Right cardiac atrium (tissue), 5 donors: ENCODE data around the gene DOCK8. TPM values are rescaled to one million over a fixed set of nuclear protein-coding genes. Genes with fewer than 3 reads are reported as not detected.
"Not testable (repeated sequence)": the region's sequence is repeated elsewhere in the genome, so short reads cannot be mapped to it uniquely, and the experiment has no call there.

Source experiments
- ATAC-seq, 2 donors: fragments of 200-7000 bp; cut with Tn5 transposase; one replicate each; pipeline versions ENCODE4 v1.8.0 to v1.9.1; 2020; ENCODE audit warnings: moderate library complexity in 2 of 2, mild to moderate bottlenecking in 1 of 2
- DNase-seq, 3 donors: peaks; one replicate each; pipeline ENCODE4 v3.0.0-alpha.2; 2020
- H3K27ac ChIP-seq: one replicate; pipeline ENCODE4 v1.5.1; 2013; ENCODE audit warnings: mild to moderate bottlenecking, low read length, control low read depth, moderate library complexity
- H3K27me3 ChIP-seq: one replicate; pipeline ENCODE4 v1.6.1; 2013; ENCODE audit not compliant: control insufficient read depth, insufficient read depth
- H3K4me1 ChIP-seq: one replicate; pipeline ENCODE4 v1.6.1; 2013; ENCODE audit warnings: low read length; ENCODE audit not compliant: control insufficient read depth, insufficient read depth
- H3K4me3 ChIP-seq: one replicate; pipeline ENCODE4 v1.5.1; 2013; ENCODE audit warnings: low read length, control low read depth
- H3K9me3 ChIP-seq: one replicate; pipeline ENCODE4 v1.6.1; 2013; ENCODE audit warnings: low read length; ENCODE audit not compliant: control insufficient read depth
- WGBS: extraction: QIAGEN DNeasy Blood & Tissue Kit; methylation state at CpG from one replicate; pipeline ENCODE4 v1.1.7; 2013; 5-methylcytosine and 5-hydroxymethylcytosine counted together
- intact Hi-C, 4 donors: fragments of 100-400 bp; cut with DNase I; formaldehyde crosslinking; loops; one replicate each; pipeline versions ENCODE4 v1.11.0 to v1.14.0; 2022 to 2023
- polyA plus RNA-seq: library from polyadenylated mRNA; stranded (reverse); fragments of 200-250 nt; gene quantifications from one replicate; pipeline ENCODE4 v1.2.3, GENCODE V29; 2013
- total RNA-seq, 4 donors: library from RNA; stranded (reverse); fragmentation: NEBNext Ultra II Directional; extraction: Animal tissue kit (Norgen Biotek cat#: 25700); gene quantifications; one replicate each; pipeline ENCODE4 v1.2.1, GENCODE V29; 2021
- donor health status: healthy with polysubstance abuse.
- donor health status: DM: no; HTN: yes; CAD: no.
- donor health status: DM: no; HTN: no; CAD: no.
- donor health status: DM: no; HTN: yes; CAD: no; lungs with severe emphysema.
- donor health status: DM: yes; HTN: yes; CAD: no.

The DOCK8 gene
- total and polyA plus RNA-seq, 5 donors = 1.5 to 8.9 (median 5.8) TPM

DNA sequence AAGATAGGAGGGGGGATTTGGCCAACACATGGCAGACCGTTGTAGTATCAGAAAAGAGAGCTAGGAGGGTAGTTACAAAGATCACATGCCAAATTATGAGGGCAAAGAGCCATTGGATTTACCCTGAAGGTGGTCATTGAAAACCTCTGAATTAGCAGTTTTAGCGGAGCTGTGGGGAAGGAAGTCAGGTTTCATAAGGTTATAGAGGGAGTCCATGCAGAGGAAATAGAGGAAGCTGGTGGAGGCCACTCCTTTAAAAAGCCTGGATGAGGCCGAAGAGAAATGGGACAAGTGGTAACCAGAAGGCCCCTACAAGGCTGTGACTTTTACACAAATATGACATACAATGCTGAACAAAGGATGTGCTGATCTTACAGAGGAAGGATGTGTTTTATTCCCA, 13.2 kb downstream of the DOCK8 start:
- WGBS = 59% methylated on average over 3 of the region's 3 CpGs
- ATAC-seq (peak in 1 of 2 donors; percentile 49), DNase-seq (no peak)
- Histone ChIP-seq H3K27me3 (no peaks in the 10 kb centered on the region), H3K27ac (no peak overlapping the region), H3K9me3 (no peaks in the 10 kb centered on the region), H3K4me3 (no peak overlapping the region), H3K4me1 (no peaks in the 10 kb centered on the region)
- intact Hi-C loops = no loop called here

DNA sequence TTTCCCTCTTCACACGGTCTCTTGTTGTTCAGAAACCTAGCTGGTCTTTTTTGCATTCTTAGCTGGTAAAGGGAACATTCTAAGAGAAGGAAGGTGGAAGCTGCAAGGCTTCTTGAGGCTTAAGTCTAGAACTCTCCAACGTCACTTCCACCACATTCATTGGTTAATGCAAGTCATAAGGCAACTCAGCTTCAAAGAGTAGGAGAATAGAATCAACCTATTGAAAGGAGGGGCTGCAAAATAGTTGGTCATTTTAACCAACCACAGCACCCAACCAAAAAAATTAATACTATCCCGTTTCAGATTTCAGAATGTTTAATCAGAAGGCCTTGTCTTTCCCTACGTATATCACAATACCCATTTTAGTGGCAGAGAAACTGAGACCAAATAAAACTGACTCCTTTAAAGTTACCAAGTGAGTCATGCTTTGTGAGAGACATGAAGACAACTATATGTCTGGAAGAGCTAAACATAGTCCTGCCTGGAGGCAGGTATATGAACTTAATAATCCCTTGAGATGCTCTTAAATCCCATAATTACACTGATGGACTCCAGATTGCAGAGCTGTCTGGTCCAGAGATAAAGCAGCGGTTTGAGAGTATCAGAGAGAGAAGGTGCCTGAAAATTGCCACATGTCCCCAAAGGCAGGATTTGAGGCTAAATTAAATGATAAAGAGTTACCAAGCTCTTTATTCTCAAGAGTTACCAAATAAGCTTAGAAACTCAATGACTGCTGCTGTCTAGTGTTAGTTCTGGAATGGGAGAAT, 14.4 kb downstream of the DOCK8 start:
- H3K27me3 ChIP-seq = no peaks in the 10 kb centered on the region
- WGBS = 75% methylated on average over 5 of the region's 5 CpGs
- no peaks in the 10 kb centered on the region for H3K4me1 ChIP-seq
- no peaks in the 10 kb centered on the region for H3K9me3 ChIP-seq
- no peak overlapping the region for H3K4me3 ChIP-seq
- no peak for DNase-seq
- no peak for ATAC-seq
- H3K27ac ChIP-seq = no peak overlapping the region
- intact Hi-C loops = no loop called here

GRCh38 chr9:231625-232024, 17.0 kb downstream of the DOCK8 start:
- DNase-seq, ATAC-seq, H3K27me3 ChIP-seq, H3K9me3 ChIP-seq, H3K27ac ChIP-seq, H3K4me1 ChIP-seq, H3K4me3 ChIP-seq, intact Hi-C loops: not testable (repeated sequence)
- WGBS = 29% methylated on average over 1 of the region's 1 CpG

DNA sequence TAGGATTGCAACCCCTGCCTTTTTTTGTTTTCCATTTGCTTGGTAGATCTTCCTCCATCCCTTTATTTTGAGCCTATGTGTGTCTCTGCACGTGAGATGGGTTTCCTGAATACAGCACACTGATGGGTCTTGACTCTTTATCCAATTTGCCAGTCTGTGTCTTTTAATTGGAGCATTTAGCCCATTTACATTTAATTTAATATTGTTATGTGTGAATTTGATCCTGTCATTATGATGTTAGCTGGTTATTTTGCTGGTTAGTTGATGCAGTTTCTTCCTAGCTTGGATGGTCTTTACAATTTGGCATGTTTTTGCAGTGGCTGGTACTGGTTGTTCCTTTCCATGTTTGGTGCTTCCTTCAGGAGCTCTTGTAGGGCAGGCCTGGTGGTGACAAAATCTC, 19.0 kb downstream of the DOCK8 start:
- H3K4me1 ChIP-seq, ATAC-seq, H3K9me3 ChIP-seq, intact Hi-C loops, H3K4me3 ChIP-seq, DNase-seq, H3K27me3 ChIP-seq, H3K27ac ChIP-seq: not testable (repeated sequence)
- no CpG with 5 or more reads among the region's 1 CpG for WGBS

DNA sequence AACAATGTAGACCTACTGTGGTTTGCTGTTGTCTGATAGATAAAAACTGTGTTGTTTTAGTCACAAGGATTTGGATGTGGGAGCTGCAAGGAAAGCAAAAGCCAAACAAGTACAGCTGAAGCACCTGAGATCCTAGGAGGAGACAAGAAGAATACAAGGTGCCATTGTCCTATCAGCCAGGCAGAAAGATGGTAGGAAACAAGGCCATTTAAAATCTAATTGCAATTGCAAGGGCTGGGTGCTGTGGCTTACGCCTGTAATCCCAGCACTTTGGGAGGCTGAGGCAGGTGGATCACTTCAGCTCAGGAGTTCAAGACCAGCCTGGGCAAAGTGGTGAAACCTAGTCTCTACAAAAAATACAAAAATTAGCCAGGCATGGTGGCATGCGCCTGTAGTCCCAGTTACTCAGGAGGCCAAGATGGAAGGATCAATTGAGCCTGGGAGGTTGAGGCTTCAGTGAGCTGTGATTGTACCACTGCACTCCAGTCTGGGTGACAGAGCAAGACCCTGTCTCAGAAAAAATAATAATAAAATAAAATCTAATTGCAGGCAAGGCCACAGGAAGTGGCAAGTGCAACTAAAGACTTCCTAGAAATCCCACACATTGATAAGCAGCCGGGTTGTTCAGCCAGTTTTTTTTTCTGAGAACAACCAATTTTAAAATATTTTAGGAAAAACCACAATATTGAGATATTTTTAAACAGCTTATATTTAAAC, 22.6 kb downstream of the DOCK8 start:
- no peak for ATAC-seq
- H3K27ac ChIP-seq = no peak overlapping the region

DNA sequence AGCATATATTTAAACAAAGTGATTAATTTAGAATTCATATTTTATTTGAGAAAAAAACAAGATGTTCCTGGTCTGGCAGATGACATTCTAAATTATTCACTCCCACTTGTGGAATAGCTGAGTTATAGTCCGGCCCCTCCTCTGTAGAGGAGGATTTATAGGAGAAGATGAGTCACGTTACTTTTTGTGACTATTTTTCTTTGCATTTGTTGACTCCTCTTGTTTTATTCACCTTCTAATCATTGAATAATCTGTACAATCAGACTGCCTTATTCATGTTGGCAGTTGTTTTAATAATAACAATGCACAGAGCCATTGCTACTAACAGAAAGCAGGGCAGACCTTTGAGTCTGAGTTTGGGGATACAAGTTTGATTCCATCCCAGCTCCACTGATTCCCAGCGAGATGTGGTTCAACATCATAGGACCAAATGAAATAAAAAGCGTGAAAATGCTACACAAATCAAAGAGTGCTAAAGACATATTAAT, 23.2 kb downstream of the DOCK8 start:
- ATAC-seq (no peak), DNase-seq (no peak)
- Histone ChIP-seq H3K9me3 (no peaks in the 10 kb centered on the region), H3K4me1 (no peaks in the 10 kb centered on the region), H3K4me3 (no peak overlapping the region), H3K27me3 (no peaks in the 10 kb centered on the region), H3K27ac (no peak overlapping the region)
- 73% methylated on average over 4 of the region's 4 CpGs for WGBS
- intact Hi-C loops = no loop called here

More for the DNA sequence above, 22.6 kb downstream of the DOCK8 start:
- 67% methylated on average over 3 of the region's 3 CpGs for WGBS
- intact Hi-C loops = no loop called here
- Histone ChIP-seq H3K4me1 (no peaks in the 10 kb centered on the region), H3K4me3 (no peak overlapping the region), H3K27me3 (no peaks in the 10 kb centered on the region), H3K9me3 (no peaks in the 10 kb centered on the region)
- no peak for DNase-seq

DNA sequence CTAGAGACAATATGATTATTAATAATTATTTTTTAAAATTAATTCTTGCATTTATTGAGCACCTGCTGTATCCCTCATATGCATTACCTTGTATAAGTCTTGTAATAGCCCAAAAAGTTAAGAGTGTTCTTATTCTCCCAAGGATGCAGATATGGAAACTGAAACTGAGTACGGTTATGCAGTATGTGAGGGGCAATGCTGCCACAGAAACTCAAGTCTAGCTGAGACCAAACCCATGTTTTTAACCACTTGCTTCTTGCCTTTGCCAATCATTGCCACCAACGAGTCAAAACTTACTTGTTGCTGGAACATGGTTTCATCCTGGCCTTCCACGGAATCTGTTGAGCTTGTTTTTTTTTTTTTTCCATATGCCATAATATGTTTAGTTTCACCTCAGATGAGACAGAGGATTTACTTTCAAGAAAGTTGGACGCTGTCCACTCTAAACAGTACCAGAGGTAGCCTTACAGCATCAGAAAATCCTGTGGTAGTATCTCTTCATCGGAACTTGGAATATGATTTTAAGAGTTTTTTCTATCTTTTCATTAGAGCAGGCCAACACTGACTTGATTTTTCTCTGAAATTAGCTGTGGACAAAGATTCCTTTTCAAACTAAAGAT, 27.9 kb downstream of the DOCK8 start:
- WGBS = 75% methylated on average over 5 of the region's 5 CpGs
- Histone ChIP-seq H3K27ac (no peak overlapping the region), H3K4me3 (no peak overlapping the region), H3K27me3 (no peaks in the 10 kb centered on the region), H3K4me1 (no peaks in the 10 kb centered on the region), H3K9me3 (no peaks in the 10 kb centered on the region)
- ATAC-seq = no peak
- intact Hi-C loops = no loop called here
- no peak for DNase-seq

DNA sequence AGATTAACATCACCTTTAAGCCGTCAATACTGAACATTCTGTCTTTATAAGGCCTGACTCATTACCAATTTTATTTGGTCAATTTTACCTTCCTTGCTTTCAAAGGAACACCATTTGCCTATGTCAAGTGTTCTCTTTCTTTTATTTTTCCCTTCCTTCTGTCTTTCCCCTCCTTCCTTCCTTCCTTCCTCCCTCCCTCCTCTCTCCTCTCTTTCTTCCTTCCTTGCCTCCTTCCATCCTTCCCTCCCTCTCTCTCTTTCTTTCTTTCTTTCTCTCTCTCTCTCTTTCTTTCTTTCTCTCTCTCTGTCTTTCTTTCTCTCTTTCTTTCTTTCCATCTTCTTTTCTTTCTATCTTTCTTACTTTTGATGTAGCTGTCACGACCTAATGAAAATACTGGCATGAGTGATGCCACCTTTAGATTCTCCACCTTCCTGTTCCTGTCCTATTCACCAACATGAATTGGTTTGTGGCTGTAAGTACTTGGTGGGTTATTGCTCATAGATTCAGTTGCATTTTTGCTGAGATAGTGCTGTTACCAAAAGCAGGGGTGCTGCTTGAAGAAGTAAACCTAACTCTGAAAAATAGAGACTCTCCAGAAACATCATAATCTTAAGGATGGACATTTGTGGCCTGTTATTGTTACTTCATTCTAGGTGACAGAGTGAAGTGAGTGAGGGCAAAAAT, 33.8 kb downstream of the DOCK8 start:
- no peaks in the 10 kb centered on the region for H3K4me1 ChIP-seq
- H3K4me3 ChIP-seq = no peak overlapping the region
- WGBS = 78% methylated on average over 2 of the region's 2 CpGs
- H3K27me3 ChIP-seq = no peaks in the 10 kb centered on the region
- ATAC-seq (no peak), DNase-seq (no peak)
- H3K27ac ChIP-seq = no peak overlapping the region
- H3K9me3 ChIP-seq = no peaks in the 10 kb centered on the region
- intact Hi-C loops = no loop called here

GRCh38 chr9:249025-249424, 34.4 kb downstream of the DOCK8 start:
- intact Hi-C loops = no loop called here
- no peak overlapping the region for H3K27ac ChIP-seq
- 81% methylated on average over 3 of the region's 3 CpGs for WGBS
- no peaks in the 10 kb centered on the region for H3K27me3 ChIP-seq
- no peaks in the 10 kb centered on the region for H3K4me1 ChIP-seq
- DNase-seq = no peak
- no peak overlapping the region for H3K4me3 ChIP-seq
- H3K9me3 ChIP-seq = no peaks in the 10 kb centered on the region
- no peak for ATAC-seq

GRCh38 chr9:250039-250438, 35.4 kb downstream of the DOCK8 start:
- intact Hi-C loops = no loop called here
- 64% methylated on average over 1 of the region's 1 CpG for WGBS
- Histone ChIP-seq H3K27ac (no peak overlapping the region), H3K4me3 (no peak overlapping the region), H3K9me3 (no peaks in the 10 kb centered on the region), H3K4me1 (no peaks in the 10 kb centered on the region), H3K27me3 (no peaks in the 10 kb centered on the region)
- ATAC-seq (no peak), DNase-seq (no peak)

DNA sequence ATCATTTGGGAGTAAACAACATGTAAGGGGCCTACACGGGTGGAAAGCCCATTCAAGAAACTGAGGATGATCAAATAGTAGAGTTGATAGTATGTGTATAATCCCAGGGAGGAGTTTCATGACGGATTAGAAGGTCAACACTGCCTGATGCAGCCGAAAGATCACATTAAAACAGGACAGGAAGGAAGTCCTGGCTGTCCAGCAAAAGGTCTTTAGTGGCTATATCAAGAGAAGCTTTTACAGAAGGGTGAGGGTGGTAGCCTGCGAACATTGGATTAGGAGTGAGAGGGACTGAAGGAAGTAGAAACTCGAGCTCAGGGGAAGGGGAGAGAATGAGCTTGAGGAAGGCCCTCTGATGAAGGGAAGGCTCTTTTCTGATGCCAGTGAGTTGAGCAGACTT, 36.0 kb downstream of the DOCK8 start:
- H3K9me3 ChIP-seq = no peaks in the 10 kb centered on the region
- intact Hi-C loops = no loop called here
- H3K27ac ChIP-seq = no peak overlapping the region
- H3K4me3 ChIP-seq = no peak overlapping the region
- H3K4me1 ChIP-seq = no peaks in the 10 kb centered on the region
- DNase-seq (no peak), ATAC-seq (no peak)
- WGBS = 56% methylated on average over 5 of the region's 5 CpGs
- H3K27me3 ChIP-seq = no peaks in the 10 kb centered on the region
